NCI-H146 treated with DMSO at 0.1 percent for 48 hours (cell line): ENCODE data around the gene CD2AP.
"Not testable (repeated sequence)": the region's sequence is repeated elsewhere in the genome, so short reads cannot be mapped to it uniquely, and the experiment has no call there.

Experiments used
- DNase-seq: peaks from one replicate; lab custom pipeline; 2025; ENCODE audit not compliant: unreplicated experiment; lab: John Stamatoyannopoulos, UW

Gene CD2AP, protein sequence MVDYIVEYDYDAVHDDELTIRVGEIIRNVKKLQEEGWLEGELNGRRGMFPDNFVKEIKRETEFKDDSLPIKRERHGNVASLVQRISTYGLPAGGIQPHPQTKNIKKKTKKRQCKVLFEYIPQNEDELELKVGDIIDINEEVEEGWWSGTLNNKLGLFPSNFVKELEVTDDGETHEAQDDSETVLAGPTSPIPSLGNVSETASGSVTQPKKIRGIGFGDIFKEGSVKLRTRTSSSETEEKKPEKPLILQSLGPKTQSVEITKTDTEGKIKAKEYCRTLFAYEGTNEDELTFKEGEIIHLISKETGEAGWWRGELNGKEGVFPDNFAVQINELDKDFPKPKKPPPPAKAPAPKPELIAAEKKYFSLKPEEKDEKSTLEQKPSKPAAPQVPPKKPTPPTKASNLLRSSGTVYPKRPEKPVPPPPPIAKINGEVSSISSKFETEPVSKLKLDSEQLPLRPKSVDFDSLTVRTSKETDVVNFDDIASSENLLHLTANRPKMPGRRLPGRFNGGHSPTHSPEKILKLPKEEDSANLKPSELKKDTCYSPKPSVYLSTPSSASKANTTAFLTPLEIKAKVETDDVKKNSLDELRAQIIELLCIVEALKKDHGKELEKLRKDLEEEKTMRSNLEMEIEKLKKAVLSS

DNA sequence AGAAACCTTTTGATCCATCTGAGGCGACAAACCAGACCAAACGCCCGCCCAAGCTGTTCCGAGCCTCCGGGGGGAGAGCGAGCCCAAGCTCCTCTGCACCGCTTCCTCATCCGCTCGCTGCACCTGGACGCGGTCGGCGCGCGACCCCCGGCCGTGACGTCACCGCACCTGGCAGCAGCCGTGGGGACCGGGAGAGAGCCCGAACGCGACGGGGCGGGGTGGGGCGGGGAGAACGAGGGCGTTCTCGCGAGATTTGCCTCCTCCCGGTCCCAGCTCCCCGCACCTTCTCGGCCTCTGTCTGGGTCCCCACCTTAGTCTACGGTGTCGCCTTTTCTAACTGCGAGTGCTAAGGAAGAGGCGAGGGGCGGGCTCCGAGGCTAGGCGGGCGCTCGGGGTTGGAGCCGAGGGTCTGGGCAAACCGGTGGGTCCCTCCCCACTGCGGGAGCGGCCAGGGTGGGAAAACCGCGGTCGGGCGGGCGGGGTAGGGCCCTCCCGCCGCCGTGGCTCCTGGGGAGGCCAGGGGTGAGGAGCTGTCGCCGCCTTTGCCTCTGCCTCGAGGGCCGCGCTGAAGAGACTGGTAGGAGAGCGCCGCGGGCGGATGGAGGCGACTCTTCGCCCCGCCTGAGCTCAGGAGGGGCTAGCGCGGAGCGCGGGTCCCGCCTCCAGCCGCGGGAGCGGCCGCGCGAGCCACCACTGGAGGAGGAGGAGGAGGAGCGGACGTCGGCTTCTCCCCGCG lies at the start of gene CD2AP:
TSS of gene CD2AP (plus strand) at position 293 of the 736 bp plus-strand sequence. CDS start 456 bp downstream, outside the sequence.
- peak; percentile 86 for DNase-seq

- no peak for DNase-seq
These were observed 49.3 kb upstream of the CD2AP start for GRCh38 chr6:47428288-47428687.

DNA sequence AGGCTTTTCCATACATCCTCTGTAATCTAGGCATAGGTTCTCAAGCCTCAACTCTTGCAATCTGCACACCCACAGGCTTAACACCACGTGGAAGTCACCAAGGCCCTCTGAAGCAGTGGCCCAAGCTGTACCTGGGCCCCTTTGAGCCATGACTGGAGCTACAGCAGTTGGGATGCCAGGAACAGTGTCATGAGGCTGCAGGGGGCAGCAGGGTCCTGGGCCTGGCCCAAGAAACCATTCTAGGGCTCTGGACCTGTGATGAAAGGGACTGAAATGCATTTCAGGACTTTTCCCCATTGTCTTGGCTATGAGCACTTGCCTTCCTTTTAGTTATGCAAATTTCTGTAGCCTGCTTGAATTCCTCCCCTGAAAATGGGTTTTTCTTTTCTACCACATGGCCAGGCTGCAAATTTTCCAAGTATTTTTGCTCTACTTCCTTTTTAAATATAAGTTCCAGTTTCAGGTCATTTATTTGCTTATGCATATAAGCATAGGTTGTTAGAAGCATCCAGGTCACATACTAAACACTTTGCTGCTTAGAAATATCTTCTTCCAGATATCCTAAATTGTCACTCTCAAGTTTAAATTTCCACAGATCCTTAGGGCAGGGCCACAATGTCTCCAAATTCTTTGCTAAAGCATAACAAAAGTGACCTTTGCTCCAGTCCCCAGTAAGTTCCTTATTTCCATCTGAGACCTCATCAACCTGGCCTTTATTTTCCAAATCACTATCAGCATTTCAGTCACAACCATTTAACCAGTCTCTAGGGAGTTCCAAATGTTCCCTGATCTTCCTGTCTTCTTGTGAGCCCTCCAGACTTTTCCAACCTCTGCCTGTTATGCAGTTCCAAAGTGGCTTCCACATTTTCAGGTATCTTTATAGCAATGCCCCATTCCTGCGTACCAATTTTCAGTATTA lies 48.6 kb upstream of the CD2AP start:
- no peak for DNase-seq

- no peak for DNase-seq
These were observed 43.0 kb upstream of the CD2AP start for GRCh38 chr6:47434372-47435253.

- no peak for DNase-seq
These were observed 42.4 kb upstream of the CD2AP start for GRCh38 chr6:47435254-47435612.

DNA sequence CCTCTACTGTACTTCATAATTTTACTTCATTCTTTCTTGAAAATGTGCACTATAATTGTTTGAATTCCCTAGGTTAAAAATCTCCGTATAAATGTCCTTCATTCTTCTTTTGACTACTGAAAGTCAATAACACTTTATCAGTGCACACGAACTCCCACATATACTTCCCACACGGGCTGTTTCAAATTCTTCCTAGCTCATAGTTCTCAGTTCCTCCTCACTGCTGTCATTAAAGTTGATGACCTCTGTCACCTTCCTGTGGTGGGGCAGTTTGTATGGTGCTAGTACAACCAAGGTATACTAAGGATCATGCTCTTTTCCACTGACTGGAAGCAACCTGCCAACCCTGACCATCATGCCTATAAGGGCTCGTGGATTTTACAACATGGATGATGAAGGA lies 40.0 kb upstream of the CD2AP start:
- DNase-seq, result no peak

GRCh38 chr6:47438481-47439347 lies 38.9 kb upstream of the CD2AP start:
- no peak for DNase-seq

GRCh38 chr6:47439348-47439668 lies 38.3 kb upstream of the CD2AP start:
- no peak for DNase-seq

DNA sequence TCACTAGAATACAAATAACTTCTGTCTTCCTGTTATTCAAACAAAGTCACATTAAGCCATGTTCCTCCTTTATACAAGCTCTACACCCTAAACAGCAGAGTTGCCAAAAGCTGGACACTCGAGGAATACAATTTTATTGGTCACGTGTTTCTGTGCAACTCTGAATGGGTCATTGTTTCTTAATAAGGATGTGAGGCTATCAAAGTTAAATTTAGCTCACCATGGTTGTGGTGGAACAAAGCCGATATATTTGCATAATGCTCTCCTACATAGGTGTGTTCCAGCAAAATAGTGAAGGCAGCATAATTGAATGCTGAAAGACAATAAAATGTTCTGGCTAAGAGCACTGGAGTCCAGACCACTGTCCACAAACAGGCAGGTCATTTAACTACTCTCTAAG lies 36.9 kb upstream of the CD2AP start:
- peak; percentile 18 for DNase-seq

- not testable (repeated sequence) for DNase-seq
These were observed 32.6 kb upstream of the CD2AP start for GRCh38 chr6:47444964-47445363.

DNA sequence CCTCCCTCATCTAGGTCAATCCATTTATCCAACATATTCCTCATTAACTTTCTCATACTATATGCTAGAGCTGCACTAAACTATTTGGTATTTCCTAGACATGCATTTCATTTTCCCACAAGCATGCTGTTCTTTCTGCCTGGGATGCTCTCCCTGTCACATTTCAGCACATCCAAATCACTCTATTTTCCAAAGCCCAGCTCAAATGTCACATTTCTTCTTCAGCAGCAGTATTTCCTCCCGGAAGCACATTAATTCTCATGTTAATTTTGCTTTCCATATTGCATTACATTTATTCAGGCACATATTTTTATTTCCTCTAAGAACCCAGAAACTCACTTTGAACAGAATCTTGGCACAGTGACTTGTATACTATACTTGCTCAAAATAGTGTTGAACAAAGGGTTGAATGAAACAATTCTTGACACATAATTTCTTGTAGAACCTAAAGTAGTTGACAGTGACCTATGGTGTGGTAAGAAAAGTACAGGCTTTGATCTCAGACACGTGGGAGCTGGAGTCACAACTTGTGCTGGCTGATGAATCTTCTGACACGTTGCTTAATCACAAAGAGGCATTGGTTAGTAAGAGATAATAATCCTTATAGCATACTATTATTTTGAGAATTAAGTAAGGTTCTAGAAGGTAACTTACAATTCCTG lies 30.8 kb upstream of the CD2AP start:
- no peak for DNase-seq

GRCh38 chr6:47447722-47448121 lies 29.9 kb upstream of the CD2AP start:
- no peak for DNase-seq

GRCh38 chr6:47451162-47451561 lies 26.4 kb upstream of the CD2AP start:
- DNase-seq, result no peak

- DNase-seq, result no peak
These were observed 24.7 kb upstream of the CD2AP start for GRCh38 chr6:47452899-47453298.

GRCh38 chr6:47453372-47453936 lies 24.1 kb upstream of the CD2AP start:
- DNase-seq, result no peak

GRCh38 chr6:47454713-47455396 lies 22.7 kb upstream of the CD2AP start:
- DNase-seq, result no peak

GRCh38 chr6:47455533-47456209 lies 21.9 kb upstream of the CD2AP start:
- DNase-seq, result no peak
